NCI-H1436 (cell line): ENCODE measurements around the gene SELPLG.
"Not testable (repeated sequence)": the region's sequence is repeated elsewhere in the genome, so short reads cannot be mapped to it uniquely, and the experiment has no call there.

Source experiments
- DNase-seq: peaks from one replicate; lab custom pipeline; 2025; lab: John Stamatoyannopoulos, UW

SELPLG gene

DNA sequence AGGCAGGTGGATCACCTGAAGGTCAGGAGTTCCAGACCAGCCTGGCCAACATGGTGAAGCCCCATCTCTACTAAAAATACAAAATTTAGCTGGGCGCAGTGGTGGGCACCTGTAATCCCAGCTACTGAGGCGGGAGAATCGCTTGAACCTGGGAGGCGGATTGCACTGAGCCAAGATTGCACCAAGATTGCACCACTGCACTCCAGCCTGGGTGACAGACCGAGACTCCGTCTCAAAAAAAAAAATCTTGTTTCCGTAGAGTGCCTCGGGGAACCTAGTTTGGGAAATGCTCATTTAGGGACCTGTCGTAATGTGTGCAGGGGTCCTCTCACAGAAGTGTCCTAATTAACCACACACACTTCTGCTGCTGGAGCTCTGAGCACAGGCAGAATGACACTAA is 43.2 kb downstream of the SELPLG start:
- DNase-seq: not testable (repeated sequence)

DNA sequence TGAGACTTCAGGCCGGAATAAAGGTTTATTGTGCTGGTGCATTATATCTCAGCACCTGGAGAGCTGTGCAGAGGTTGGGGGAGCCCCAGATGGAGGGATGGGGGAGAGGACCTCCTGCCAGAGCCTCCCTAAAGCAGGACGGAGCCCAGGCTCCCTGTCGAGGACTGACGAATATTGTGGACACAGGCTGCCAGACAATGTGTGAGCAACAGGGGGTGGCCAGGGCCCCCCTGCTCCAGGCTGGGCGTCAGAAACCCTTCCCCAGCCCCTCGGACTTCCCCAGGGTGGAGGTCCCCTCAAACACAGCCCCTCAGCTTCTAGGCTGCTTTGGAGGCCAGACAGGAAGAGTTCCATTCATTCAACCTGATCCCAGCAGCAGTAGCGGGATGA is 43.9 kb downstream of the SELPLG start:
- no peak for DNase-seq

DNA sequence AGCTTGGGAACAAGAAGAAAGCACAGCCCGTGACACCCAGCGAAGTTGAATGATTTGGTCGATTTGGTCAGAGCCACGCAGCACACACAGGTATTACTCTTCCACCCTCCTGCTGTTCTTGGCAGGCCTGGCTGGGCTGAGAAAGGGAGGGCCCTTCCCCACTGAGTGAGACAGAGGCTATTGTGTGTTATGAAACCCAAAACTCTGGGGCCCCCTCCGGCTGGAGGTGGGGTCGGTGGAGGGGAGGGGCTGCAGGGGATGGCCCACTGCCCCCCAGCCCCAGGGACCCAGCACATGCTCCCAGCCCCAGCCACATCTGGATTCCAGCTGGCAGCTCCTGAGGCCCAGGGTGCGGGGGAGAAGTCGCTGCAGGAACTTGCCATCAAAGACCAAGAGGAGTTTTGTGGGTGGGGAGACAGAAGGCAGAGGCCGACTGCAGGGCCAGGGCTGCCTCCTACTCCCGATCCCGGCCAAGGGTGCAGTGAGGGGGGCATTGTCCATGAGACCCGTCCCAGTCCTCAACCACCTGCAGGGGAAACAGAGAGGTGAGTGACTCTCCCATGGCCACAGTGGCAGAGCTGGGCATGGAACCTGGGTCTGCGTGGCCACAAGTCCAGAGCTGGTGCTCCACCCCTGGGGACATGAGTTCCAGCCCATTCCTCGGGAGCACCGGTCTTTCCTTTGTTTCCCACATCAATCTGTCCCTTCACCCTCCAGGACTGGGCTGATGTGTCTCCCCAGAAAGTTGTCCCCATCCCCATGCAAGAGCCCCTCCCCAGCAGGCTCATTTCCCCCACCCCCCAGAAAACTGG is 44.5 kb downstream of the SELPLG start:
- DNase-seq: no peak

DNA sequence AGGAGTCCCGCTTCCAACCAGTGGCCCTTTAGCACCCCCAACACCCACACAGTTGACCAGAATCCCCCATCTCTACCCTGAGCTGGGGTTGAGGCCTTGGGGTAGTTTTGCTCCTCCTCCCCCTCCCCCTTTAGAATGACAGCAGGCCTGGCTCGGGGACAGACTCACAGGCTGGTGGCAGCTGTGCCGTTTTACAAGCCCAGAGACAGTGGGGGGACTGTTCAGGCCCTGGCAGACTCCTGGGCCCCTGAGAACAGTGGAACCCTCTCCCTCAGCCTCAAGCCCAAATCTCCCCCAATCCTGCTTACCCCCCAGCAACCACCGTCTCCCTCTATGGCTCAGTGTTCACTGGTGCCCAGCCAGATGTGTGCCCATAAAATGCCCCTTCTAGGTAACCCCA is 45.9 kb downstream of the SELPLG start:
- no peak for DNase-seq

DNA sequence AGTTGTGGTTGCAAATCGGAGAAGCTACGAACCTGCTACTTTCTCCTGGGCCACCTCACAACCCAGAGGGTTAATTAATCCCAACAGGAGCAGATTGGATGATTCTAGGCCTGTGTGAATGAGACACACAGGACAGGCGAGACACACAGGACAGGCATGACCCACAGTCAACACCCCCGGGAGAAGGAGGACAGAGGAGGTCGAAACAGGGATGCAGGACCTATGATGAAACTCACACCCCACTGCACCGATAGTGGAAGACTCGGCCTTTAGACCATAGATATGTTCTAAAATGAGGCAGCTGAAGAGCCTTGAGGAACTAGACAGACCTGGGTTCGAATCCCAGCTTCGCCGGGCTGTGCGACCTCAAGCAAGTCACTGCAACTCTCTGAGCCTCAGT is 47.4 kb downstream of the SELPLG start:
- DNase-seq: no peak

DNA sequence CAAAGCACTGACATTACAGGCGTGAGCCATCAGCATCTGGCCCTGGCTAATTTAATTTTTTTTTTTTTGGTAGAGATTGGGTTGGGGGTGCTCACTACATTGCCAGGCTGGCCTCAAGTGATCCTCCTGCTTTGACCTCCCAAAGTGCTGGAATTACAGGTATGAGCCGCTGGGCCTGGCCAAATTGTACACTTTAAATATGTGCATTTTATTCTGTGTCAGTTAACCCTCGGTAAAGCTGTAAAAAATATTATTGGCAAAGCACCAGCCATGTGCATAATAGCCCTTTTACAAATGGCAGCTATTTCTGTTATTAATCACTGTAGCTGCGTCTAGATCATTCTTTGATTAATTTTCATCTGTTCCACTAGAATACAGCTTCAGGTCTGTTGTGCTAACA is 47.8 kb downstream of the SELPLG start:
- DNase-seq: no peak

DNA sequence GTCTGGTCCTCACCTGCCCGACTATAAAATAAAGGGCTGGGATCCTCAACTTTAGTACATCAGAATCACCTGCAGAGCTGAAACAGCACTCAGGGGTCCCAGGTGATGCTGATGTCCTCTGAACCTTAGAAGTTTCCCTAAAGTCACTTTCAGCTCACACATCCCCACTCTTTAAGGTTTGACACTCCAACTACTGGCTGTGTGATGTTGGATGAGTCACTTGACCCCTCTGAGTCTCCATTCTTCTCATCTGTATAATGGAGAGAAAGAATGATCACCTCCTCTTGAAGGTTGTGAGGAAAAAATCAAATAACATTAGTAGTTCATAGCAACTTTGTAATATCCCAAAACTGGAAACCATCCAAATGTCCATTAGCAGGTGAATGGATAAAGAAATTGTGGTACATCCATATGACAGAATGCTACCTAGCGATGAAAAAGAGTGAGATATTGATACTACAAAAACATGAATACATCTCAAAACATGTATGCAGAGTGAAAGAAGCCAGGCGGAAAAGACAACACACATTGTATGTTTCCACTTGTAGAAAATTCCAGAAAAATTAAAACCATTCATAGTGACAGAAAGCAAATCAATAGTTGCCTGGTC is 49.1 kb downstream of the SELPLG start:
- no peak for DNase-seq

DNA sequence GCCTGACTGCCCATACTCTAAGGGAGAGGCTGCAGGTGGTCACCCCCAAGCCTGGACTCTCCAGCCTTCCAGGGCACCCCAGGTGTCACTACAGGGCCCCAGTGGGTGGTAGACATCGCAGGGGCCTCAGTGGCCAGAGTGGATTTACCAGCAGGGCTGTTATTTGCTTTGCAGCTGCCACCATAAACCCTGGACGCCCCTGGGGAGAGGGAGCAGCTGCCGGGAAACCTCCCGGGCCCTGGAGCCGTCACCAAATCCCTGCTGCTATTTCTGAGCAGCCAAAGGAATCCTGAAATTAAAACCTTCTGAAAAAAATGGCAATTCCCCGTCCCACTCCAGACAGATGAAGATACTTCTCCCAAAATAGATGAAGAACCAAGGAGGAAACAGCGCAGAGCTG is 49.7 kb downstream of the SELPLG start:
- no peak for DNase-seq

DNA sequence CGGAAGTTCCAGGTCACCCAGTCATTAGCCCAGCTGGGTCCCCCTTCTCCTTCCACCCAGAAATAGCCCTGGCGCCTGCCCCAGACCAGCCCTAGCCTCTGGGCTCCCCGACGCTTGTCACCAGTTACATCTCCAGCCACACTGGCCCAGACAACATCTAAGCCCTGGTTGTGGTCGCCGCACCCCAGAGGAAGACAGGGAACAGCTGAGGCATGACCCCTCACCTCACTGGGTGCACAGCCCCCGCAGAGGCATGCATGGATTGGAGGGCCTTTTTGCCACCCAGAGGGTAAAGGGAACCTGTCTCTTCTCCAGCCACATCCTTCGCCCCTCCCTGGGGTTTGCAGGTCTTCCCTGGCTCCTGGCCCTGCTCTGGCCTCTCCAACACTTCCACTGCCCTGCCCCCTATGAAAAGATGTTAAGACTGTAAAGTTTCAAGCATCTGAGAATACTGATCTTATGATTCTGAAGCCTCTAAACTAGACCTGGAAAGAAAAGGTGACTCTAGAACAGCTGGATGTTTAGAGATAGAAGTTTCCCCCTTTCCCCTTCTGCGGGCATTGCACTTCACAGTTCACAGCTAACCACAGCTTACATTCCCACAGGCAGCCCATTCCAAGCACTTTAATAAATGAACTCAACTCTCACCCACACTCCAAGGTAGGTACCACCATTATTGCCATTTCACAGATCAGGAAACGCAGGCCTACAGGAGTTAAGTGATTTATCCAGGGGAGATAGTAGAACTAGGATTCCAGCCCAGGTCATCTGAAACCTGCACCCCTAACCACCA is 50.5 kb downstream of the SELPLG start:
- no peak for DNase-seq

DNA sequence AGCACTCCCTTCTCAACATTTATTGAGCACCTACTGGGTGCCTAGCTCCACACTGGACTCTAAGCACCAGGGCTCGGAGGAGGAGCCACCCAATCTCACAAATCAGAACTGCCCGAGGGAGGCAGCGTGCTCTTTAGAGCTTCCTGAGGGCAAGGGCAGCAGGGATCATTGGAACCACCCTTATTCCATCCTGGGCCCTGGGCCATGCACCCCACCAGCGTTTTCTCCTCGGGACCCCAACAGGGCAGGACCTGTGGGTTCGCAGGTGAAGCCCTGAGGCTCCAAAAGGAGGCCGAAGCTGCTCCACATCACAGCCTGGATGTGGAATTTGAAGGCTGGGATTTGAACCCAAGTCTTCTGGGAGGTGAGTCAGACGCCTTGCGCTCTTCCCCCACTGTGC is 51.2 kb downstream of the SELPLG start:
- DNase-seq: no peak

DNA sequence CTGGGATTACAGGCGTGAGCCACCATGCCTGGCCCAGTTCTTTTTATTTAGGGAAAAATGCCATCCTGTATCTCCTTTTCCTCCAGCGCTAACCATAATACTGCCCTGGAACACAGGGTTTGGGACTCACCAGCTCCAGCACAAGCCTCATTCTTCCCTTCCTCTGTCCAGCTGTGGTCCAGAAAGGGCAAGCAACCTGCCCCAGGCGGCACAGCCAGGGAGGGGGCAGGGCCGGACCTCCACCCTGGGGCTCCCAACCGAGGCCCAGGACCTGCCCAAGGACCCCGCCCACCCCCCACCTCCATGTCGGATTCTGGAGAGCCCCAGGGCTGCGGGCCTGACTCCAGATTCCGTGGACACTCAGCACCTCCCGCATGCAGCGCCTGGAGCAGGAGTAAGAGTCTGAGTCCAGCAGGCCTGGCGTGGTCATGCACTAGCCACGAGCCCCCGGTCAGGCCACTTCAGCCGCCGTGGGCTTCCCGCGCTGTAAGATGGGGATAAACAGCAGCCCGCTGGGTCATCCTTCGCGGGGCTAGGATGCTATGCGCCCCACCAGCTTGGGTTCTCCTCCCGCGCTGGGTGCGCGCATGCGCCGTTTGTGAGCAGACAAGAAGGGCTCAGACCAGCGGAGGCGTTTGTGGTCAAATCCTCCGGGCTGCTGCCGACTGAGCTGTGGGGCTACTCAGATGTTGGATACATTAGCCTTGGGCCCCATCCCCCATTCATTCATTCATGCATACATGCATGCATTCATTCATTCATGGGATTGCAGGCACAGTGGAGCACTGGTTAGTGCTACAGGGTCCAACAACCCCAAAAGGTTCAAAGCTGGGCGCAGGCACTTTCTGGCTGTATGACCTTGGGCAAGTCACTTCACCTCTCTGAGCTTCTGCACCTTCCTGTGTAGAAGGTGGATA is 52.1 kb downstream of the SELPLG start:
- no peak for DNase-seq

DNA sequence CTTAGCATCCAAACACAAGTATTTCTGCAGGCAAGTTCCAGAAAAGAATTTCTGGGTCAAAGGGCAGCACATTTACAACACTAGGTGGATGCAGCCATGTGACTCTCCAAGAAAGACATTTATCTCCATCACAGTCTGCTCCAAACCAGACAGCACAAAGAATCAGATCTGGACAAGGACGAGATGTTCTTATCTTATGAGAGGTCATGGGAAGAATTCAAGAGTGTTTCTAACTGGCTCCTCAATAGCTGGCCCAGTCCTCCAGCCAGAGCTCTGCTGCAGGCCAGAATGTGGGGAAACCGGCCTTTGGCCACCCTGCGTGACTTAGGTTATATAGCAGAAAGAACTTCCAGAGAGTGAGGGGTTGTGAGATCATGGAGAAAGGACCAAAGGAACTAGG is 53.2 kb downstream of the SELPLG start:
- no peak for DNase-seq

DNA sequence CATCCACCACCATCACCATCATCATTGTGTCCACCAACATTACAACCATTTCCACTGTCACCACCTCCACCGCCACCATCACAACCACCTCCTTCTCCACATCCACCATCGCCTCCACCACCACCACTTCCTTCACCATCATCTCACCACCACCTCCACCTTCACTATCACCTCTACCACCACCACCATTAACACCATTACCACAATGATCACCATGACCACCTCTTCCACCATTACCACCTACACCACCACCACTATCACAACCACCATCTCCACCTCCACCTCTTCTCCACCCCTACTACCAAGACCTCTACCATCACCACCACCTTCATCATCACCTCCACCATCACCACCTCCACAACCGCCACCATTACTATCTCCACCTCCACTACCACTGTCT is 54.9 kb downstream of the SELPLG start:
- no peak for DNase-seq

DNA sequence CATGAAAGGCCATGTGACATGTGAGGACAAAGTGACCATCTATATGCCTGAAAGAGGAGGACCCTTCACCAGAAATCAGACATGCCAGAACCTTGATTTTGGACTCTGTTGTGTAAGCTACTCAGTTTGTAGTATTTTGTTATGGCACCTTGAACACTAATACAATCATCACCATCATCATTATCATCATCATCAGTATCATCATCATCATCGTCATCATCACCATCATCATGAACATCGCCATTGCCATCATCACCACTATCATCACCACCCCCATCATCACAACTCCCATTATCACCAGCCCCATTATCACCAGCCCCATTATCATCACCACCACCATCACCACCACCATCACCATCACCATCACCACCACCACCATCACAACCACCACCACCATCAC is 55.4 kb downstream of the SELPLG start:
- DNase-seq: no peak

DNA sequence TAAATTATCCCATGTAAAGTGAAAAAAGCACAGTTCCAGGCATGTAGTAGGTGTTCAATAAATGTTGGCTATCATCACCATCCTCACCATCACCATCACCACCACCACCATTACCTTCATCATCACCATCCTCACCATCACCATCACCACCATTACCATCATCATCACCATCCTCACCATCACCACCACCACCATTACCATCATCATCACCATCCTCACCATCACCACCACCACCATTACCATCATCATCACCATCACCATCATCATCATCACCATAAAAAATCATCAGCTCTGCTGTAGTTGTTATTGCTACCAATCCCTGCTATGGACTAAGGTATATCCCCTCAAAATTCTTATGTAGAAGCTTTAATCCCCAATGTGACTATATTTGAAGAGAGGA is 56.2 kb downstream of the SELPLG start:
- no peak for DNase-seq

DNA sequence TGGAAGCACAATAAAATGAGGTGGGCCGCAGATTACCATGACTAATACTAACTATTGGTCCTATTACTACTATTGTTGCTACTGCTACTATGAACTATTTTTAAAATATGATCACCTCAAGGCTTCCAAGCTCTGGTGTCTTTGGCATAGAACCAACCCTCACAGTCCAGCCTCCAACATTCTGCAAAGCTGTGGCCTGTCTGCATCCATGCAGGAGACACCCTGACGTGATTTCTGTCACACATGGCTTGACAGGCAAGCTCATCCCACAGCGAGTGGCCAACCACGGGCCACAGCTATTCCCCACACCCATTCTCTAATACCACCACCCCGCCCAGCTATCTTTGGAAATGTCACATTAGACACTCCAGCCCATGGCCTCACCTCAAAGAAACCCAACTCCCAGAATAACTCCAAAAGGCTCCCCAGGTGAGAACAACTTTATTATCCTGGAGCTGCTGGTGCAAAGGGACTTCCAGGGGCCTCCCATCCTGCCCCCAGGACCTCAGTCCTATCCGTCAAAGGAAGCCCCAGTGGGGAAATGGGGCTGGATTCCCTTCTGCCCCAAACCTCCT is 56.9 kb downstream of the SELPLG start:
- no peak for DNase-seq

DNA sequence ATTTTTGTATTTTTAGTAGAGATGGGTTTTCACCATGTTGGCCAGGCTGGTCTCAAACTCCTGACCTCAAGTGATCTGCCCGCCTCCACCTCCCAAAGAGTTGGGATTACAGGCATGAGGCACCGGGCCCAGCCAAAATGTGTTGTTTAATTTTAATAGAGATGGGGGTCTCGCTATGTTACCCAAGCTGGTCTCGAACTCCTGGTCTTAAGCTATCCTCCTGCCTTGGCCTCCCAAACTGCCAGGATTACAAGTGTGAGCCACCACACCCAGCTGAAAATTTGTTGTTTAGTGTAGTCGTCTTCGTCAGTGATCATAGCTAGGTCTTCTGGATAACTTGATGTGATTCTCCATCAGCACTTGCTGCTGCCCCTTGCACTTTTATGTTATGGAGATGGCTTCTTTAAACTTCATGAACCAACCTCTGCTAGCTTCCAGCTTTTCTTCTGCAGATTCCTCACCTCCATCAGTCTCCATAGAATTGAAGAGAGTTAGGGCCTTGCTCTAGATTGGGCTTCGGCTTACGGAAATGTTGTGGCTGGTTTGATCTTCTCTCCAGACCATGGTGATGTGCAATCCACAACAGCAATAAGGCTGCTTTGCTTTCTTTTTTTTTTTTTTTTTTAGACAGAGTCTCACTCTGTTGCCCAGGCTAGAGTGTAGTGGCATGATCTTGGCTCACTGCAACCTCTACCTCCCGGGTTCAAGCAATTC is 58.3 kb downstream of the SELPLG start:
- DNase-seq: no peak

DNA sequence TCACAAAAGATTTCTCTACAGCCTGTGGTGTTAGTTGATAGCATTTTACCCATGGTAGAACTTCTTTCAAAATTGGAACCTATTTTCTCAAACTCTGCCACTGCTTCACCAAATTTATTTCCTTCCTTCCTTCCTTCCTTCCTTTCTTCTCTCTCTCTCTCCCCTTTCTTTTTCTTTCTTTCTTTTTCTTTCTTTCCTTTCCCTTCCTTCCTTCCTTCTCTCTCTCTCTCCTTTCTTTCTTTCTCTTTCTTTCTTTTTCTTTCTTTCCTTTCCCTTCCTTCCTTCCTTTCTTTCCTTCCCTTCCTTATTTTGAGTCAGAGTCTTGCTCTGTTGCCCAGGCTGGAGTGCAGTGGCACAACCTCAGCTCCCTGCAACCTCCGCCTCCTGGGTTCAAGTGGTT is 59.4 kb downstream of the SELPLG start:
- DNase-seq: not testable (repeated sequence)

DNA sequence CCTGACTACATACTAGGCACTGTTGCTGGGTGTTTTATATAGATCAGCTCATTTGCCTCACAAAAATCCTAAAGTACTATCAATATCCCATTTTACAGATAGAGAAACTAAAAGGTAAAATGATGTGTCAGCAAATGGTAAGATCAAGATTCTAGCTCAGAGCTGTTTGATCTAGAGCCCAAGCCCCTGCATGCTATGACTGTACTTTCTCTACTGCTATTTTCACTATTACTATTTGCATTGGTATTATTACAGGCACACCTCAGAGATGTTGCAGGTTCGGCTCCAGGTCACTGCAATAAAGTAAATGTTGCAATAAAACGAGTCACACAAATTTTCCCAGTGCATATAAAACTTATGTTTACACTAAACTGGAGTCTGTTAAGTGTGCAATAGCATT is 60.4 kb downstream of the SELPLG start:
- no peak for DNase-seq

DNA sequence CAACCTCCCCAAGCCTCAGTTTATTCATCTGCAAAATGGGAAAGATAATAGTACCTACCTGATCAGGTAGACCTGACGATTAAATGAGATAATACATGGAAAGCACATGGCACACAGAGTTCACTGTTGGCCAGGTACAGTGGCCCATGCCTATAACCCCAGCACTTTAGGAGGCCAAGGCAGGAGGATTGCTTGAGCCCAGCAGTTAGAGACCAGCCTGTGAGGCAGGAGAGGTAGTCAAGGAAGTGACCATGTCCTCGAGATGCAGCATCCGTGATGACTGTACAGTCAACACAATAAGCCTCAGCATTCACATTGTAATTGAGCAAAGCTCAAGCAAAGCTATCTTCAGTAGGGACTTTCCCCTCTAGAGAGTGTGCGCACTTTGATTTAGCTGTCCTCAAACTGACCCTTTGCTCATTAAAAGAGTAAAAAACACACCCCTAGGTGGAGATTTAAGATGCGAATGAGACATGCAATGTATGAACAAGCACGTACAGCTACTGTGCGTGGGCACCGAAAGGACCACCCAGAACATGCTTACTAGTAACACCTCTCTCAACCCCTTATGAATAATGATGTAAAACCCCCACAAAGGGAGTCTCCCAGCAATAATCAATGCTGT is 61.4 kb downstream of the SELPLG start:
- DNase-seq: no peak
